Stimulated activated CD4-positive, alpha-beta T cell treated with anti-CD3 and anti-CD28 coated beads, Interleukin-1b, Interleukin-23, amount 100 ng/mL, for 48 hours (primary cell): ENCODE measurements around the gene ZNF362.
A peak's percentile ranks its signal among the peaks of the same experiment; 100 is the strongest.
"Not testable (repeated sequence)": the region's sequence is repeated elsewhere in the genome, so short reads cannot be mapped to it uniquely, and the experiment has no call there.

Experiments
- DNase-seq: peaks from one replicate; pipeline ENCODE4 v3.0.0-alpha.2; 2020

The ZNF362 gene

DNA sequence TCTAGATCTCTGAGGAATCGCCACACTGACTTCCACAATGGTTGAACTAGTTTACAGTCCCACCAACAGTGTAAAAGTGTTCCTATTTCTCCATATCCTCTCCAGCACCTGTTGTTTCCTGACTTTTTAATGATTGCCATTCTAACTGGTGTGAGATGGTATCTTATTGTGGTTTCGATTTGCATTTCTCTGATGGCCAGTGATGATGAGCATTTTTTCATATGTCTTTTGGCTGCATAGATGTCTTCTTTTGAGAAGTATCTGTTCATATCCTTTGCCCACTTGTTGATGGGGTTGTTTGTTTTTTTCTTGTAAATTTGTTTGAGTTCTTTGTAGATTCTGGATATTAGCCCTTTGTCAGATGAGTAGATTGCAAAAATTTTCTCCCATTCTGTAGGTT is 34.3 kb downstream of the ZNF362 start:
- not testable (repeated sequence) for DNase-seq

DNA sequence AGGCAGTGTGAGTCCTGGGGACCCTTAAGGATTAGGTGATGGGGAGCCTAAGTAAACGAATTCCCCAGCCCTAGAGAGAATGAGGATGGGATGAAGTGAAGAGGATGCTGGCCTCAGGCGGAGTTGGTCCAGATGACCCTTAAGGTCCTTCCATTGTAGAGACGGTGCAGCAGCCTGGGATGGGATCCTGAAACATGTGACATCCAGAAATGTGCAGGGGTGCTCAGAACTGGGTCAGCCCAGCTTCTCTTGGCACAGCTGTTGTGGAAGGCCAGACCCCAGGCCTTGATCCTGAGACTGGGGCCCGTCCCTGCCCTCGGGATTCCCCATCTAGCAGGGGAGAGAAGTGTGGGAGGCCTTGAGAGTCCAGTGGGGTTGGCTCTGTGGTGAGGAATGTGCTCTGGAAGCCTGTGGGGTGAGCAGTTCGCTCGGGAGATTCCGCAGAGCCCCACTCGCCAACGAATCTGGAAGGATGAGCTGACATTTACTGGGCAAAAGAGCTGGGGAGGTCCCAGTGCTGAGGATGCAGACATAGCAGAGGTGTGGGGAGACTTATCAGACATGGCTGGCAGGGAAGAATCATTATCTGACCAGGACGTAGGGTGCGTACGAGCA is 36.5 kb downstream of the ZNF362 start:
- no peak for DNase-seq

DNA sequence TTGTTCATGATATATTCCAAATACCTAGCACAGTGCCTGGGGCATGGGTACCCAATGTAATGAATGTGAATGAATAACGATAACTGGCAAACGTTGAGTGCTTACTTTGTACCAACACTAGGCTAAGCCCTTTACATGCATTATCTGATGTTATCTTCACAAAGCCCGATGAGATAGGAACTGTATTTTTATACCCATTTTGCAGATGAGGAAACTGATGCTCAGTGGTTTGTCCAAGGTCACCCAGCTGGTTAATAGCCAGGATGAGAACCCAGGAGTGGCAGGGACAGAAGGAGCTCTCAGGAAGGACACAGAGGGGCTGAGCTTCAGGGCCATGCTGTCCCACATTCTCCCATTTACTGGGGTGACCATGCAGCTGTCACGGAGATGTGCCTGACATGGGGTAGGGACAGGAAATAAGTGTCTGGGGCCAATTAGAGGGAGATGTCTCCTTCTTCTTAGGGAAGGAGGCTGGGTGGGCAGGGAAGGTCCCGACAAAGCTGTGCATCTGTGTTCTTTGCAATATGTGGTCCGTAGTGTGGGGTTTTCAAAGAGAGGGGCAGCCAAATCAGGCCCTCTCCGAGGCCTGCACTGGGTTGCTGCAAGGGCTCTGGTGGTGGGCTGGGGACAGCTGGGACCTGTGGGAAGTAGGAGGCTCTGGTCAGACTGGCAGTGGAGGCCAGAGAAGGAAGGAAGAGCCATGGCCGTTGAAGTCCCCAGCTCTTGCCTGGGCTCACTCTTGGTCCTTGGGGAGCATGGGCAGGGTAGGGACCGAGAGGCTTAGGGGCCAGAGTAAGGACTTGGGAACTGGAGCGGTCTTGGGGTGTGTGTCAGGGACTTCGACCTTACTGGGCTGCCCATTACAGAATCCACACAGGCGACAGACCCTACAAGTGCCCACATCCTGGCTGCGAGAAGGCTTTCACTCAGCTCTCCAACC is 38.0 kb downstream of the ZNF362 start:
- DNase-seq, result no peak

DNA sequence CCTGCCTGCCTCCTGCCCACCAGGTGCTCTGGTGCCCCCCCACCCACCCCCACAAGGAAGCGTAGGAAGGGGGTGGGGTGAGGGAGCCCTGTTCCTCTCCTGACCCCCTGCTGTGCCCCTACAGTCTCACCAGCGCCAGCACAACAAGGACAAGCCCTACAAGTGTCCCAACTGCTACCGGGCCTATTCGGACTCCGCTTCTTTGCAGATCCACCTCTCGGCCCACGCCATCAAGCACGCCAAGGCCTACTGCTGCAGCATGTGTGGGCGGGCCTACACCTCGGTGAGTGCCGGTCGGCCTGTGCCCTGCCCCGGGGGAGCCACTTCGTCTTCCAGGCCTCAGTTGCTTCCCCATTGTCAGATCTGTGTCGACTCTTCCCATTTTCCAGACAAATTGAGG is 38.7 kb downstream of the ZNF362 start:
- no peak for DNase-seq

DNA sequence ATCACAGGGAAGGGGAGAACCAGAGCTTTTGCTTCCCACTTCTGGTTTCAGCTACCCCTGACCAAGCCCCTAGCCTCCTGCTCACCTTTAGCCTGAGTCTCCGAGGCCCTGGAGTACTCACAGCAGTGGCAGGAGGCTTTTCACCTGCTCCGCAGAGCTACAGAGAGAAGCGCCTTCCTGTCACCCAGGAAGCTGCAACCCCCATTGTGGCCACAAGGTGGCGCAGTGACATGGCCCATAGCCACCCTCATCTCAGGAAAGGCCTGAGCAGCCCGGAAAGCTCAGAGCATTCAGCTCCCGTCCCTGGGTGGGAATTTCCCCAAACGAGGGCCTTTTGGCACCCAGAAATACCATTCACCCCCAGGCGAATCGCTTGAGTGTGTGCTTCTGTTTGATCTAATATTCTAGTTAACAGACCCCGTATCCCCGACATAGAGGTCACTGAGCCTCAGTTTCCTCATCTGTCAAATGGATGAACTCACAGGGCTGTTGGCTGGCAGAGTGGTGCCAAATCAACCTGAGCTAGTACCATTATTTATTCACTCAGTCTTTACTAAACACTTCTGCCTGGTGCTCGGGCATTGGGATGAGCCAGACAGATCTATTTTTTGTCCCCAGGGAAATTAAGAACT is 39.3 kb downstream of the ZNF362 start:
- DNase-seq, result peak; percentile 84

DNA sequence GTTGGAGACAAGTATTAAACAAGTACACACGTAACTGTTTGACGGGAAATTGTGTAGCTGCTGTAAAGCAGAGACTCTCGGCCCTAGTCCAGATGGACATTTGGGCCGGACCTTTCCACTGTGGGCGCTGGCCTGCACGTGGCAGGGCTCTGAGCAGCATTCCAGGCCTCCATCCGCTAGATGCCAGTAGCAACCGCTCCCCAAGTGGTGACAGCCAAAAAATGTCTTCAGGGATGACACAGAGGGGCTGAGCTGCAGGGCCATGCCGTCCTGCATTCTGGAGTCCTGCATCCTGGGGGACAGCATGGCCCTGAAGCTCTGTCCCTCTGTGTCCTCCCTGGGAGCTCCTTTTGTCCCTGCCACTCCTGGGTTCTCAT is 39.8 kb downstream of the ZNF362 start:
- DNase-seq, result no peak

DNA sequence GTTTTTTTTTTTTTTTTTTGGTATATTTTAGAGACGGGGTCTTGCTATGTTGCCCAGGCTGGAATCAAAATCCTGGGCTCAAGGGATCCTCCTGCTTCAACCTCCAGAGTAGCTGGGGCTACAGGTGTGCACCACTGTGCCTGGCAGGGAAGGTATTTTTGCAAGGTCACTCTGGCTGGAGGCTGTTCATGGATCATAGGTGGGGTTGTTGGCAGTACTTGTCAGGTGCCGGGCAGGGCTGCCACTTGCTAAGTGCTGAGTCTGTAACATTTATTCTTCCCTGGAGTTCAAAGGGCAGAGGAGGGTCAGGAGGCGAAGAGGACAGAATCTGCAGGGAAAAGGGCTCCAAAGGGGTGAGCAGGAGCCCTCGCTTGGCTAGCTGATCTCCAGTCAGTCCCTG is 40.5 kb downstream of the ZNF362 start:
- no peak for DNase-seq

DNA sequence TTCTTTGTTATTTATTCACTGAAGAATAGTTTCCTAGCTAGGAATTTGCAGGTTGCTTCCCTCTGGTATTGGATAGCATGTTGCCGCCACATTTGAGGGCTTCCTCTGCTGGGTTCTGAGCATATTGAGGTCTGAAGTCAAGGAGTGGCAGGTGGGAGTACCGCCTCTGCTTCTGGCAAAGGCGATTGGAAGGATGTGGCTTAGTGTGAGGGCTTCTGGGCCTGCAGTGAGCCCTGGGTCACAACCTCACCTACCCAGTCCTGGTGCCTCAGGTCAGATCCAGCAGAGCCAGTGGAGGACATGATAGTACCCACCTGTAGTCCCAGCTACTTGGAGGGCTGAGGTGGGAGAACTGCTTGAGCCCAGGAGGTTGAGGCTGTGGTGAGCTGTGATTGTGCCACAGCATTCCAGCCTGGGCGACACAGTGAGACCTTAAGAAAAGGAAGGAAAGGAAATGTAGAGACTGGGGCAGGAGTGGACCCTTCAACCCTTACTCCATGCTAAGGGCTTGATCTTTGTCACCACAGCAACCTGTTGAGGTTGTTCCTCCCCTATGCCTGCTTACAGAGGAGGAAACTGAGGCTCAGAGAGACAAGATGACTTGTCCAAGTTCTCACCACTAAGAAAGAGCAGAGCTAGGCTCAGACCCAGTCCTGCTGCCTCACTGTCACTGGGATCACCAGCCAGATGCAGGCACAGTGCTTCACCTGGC is 41.8 kb downstream of the ZNF362 start:
- DNase-seq, result no peak

DNA sequence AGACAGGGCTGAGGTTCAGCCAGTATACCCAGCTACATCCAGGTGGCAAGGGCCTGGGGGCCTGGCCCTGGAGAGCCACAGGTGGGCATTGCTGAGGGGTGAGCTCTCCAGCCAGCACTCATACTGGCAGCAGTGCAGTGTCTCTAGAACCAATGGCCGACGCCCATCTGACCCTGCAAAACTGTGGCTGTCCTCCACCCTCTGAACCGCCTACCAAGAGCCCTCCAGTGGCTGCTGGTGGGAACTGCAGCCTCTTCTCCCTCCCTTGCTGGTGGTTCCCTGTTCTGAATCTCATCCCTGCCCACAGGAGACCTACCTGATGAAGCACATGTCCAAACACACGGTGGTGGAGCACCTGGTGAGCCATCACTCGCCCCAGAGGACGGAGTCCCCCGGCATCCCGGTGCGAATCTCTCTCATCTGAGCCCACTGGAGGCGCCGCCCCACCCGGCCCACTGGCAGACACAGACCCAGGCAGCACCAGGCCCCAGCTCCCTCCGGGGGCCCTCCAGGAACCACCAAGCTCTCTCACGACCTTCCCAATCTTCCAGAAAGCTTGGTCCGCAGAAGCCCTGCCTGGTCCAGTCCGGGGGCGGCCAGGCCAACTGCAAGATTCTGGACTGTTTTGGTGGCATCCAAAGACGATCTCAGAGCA is 42.5 kb downstream of the ZNF362 start:
- peak; percentile 65 for DNase-seq

DNA sequence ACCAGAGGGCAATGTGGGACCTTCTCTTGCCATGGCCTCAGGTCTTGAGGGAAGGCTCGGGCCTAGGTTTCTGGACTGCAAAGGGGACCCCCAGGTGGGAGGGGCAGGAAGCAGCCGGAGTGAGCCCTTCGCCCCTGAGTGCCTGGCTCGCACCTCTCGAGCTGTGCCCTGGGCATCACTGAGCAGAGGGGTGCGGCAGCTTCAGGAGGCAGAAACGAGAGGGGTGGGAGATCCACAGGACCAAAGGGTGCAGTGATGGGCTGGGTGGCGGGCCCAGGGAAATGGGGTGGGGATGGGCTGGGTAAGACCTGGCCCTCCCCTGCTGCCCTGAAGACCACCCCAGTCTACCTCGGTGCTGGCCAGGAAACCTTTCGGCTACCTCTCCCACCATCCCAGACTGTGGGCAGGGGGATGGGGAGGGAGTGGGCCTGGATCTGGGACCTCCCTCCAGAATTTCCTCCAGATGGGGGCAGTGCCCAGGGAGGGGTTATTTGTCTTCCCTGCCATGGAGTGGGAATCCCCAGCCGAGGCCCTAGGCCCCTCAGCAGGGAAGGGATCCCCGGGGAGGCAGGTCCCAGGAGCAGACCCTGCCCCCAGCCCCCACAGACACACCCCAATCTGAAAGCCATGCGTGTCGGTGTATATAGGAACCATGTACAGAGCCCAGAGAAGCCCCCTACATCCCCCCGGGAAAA is 43.3 kb downstream of the ZNF362 start:
- DNase-seq, result no peak

DNA sequence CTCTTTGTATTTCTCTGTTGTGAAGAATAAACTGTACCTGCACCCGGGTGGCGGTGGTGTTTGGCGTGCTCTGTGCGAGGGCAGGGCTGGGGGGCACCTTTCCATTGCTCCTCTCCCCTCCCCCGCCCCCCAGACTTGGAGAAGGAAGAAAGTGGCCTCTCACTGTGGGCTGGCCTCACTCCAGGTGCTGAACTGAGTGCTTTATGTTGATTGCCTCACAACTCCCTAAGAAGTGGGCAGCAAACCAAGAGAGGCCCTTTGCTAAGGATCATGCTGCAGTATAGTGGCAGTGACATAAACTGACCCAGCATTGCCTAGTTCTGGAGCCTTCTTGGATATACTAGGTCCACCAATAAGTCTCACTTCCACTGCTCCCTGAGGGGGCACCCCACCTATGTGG is 44.4 kb downstream of the ZNF362 start:
- DNase-seq, result no peak

DNA sequence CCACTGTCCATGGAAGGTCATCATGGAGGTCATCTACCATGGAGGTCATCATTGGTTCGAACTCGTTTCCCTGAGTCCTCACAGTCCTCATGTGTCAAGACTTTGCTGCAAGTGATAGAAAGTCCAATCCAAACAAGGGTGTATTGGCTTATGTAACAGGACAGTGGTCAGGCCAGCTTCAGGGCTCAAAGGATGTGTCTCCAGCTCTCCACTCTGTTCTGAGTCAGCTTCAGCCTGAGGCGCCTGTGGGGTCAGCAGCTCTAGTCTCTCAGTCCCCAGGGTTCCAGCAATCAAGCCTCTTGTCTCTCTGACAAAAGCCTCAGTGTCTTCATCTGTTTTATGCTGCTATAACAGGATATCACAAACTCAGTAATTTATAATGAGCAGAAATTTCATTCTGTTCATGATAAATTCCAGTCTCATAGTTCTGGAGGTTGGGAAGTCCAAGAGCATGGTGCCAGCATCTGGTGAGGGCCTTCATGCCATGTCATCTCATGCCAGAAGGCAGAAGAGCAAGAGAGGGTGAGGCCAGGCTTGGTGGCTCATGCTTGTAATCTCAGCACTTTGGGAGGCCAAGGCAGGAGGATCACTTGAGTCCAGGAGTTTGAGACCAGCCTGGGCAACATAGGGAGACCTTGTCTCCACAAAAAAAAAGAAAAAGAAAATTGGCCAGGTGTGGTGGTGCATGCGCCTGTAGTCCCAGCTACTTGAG is 45.1 kb downstream of the ZNF362 start:
- DNase-seq, result no peak

DNA sequence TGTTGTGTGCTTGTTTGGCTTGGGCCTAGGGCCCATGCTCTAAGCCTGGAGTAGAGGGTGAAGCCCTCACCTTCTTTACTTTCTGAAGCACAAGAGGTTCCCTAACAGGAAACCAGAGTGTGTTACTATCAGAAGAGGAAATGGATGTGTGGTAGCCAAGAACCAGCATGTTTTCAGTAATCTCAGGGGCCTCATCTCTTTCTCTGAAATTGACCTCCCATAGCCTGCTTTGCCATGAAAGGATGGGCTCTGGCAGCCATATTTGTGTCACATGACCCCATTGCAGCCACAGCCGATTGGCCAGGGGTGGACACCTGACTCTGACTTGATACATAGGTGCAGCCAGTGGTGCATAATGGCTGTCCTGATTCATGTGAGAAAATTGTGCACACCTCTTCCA is 46.0 kb downstream of the ZNF362 start:
- peak; percentile 43 for DNase-seq

DNA sequence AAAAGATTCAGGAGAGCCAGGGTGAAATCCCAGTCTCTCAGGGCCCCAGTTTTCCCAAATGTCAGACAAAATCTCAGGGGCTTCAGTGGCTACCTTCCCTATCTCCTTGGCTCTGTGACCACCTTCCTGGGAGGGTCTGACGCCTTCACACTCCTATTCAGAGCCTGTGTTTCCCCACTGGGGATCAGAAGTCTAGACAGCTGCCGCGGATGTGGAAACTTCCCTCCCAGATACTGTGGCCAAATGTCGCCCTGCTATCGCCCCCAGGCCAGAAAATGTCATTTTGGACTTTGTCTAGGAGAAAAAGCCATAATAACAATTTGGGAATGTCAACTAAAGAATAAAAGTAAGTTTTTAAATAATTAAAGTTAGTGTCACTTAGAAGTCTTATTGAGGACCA is 48.7 kb downstream of the ZNF362 start:
- DNase-seq, result no peak

DNA sequence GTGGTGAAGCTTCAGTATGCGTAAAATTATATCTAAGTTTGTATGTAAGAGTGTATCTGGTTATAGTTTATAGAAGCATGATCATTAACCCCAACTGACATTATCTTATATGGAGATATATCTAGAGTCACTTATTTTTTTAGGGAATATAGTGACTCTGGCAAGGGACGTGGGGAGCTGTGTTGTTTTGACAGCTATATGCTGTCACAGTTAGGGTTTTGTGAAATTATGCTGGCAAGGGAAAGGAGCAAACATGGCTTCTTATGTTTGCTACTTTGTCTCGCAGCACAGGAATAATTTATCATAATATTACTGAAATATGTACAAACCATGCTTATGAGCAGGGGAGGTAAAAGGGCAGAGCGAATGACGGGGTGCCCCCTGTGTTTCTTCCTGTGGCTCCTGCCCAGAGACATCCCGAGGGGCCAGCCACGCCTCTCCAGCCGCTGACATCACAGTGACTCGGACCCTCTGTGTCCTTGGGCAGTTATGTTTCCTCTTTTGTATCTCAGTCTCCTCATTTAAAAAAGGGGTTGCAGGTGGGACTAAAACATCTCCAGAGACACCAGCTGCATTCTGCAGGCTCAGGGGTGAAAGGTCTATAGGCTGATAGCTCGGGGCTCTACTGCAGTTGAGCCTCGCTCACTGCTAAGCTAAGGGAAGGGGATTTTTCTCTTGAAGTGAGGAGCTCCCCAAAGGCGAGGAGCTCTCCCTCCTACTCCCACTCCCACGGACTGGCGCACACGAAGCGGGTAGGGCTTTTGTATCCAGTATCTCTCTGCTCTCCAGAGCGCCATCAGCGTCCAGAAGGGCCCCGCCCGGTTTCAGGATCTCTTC is 49.7 kb downstream of the ZNF362 start:
- no peak for DNase-seq

DNA sequence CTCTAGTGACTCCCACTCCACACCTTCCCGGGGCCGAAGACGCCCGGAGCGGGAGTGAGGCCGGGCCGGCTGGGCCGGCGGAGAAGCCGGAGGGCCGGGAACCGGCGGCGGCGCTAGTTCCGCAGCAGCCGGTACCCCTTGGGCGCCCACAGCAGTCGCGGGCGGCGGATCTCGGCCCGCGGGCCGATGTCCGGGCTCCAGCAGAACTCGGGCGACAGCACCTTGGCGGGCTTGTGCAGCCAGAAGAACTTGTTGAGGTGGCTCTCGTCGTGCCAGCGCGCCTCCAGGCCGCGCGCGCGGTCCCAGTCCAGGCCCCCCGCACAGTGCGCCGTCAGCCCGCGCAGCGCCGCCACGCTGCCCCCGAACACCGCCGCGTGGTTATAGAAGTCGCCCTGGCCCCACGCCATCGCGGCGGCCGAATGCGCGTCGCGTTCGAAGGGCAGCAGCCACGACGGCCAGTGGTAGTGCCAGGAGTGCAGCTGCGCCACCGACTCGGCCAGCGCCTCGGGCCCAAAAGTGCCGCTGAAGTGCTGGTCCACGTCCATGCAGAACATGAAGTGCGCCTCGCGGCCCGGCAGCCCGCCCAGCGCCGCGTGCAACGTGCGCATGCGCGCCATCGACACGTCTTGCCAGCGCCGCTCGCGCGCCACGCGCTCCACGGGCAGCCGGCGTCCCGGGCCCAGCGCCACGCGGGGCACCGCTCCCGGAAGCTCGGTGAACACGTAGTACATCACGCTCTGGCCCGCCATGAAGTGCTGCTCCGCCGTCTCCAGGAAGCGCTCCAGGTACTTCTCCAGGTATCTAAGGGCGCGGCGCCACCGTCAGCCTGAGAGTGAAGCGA is 50.6 kb downstream of the ZNF362 start:
- peak; percentile 9 for DNase-seq

DNA sequence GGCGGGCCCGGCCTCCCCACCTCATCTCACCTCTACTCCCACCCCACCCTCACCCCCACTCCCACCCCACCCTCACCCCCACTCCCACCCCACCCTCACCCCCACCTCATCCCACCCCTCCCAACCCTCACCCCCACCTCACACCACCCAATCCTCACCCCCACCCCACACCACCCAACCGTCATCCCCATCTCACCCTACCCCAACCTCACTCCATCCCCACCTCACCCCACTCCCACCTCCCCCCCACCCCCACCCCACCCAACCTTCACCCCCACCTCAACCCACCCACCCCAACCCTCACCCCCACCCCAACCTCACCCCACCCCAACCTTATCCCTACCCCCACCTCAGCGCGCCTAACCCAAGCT is 51.2 kb downstream of the ZNF362 start:
- no peak for DNase-seq

DNA sequence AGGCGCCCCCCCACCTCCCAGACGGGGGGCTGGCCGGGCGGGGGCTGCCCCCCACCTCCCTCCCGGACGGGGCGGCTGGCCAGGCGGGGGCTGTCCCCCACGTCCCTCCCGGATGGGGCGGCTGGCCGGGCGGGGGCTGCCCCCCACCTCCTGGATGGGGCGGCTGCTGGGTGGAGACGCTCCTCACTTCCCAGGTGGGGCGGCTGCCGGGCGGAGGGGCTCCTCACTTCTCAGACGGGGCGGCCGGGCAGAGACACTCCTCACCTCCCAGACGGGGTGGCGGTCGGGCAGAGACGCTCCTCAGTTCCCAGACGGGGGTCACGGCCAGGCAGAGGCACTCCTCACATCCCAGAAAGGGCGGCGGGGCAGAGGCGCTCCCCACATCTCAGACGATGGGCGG is 53.1 kb downstream of the ZNF362 start:
- not testable (repeated sequence) for DNase-seq

DNA sequence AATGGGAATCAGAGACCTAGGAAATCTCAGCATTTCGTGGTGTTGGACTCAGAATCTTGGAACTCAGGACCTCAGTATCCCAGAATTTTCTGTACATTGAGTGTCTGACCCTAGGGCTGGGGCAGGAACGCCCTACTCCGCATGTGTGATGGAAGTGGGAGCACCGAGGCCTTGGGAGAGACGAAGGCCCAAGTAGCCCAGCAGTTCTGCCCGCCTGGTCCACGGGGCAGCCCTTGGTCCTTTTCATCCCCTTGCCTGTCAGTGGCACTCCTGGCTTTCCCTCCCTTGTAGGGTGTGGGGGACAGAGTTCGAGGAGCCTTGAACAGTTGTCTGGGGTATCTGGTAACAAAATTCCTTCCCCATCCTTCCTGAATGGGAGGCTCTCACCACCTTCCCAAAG is 54.4 kb downstream of the ZNF362 start:
- DNase-seq, result no peak
